B cell (primary cell): Measurements from ENCODE around the gene HMOX2. TPM values are rescaled to one million over a fixed set of nuclear protein-coding genes. Genes with fewer than 3 reads are reported as not detected.

Source experiments
- ATAC-seq: fragments of 200-7000 bp; cut with Tn5 transposase; one replicate; pipeline ENCODE4 v1.10.0; 2021; ENCODE audit warnings: low read depth, mild to moderate bottlenecking, moderate number of reproducible peaks, moderate library complexity
- CTCF ChIA-PET: fragments of 350-600 bp; sonication (Branson Sonifier 250); formaldehyde crosslinking; loops from one replicate; lab custom pipeline; 2021; ENCODE audit warnings: antibody characterized with exemption, inconsistent platforms; lab: Charles Lee
- POLR2A ChIA-PET: fragments of 350-600 bp; sonication (Branson Sonifier 250); formaldehyde crosslinking; loops from one replicate; lab custom pipeline; 2021; ENCODE audit warnings: antibody characterized with exemption; lab: Charles Lee
- DNase-seq: peaks from one replicate; pipeline ENCODE4 v3.0.0; 2013
- H2AFZ ChIP-seq: 2 replicates; pipeline ENCODE4 v1.6.1; 2012; ENCODE audit warnings: mild to moderate bottlenecking, low read depth, low read length; ENCODE audit not compliant: insufficient read depth, poor library complexity, severe bottlenecking
- H3K27ac ChIP-seq, 2 donors: 1 replicate in 1 of 2; 2 replicates in 1 of 2; pipeline ENCODE4 v1.5.1; 2012 to 2013; ENCODE audit warnings: low read length in 2 of 2, mild to moderate bottlenecking in 2 of 2, moderate library complexity in 1 of 2
- H3K27me3 ChIP-seq, 4 experiments: fragments of 200-600 bp in 1 of 4; sonication (generic) in 1 of 4; replicated peaks in 1 of 4; 1 replicate in 2 of 4; 2 replicates in 2 of 4; pipeline versions ENCODE4 v1.6.1 to v1.7.0; 2013 to 2016; ENCODE audit warnings: low read length in 3 of 4, mild to moderate bottlenecking in 2 of 4, mixed read lengths in 1 of 4, moderate library complexity in 1 of 4; ENCODE audit not compliant: insufficient read depth in 4 of 4, control insufficient read depth in 3 of 4; ENCODE audit errors: control extremely low read depth in 1 of 4
- H3K36me3 ChIP-seq, 2 experiments: replicated peaks in 1 of 2; 1 replicate in 1 of 2; 2 replicates in 1 of 2; pipeline versions ENCODE4 v1.6.1 to v1.7.1; 2013; ENCODE audit warnings: low read length in 1 of 2; ENCODE audit not compliant: insufficient read depth in 2 of 2, control insufficient read depth in 1 of 2; ENCODE audit errors: control extremely low read depth in 1 of 2, extremely low read depth in 1 of 2
- H3K4me1 ChIP-seq, 2 donors: fragments of 200-600 bp in 1 of 2; sonication (generic) in 1 of 2; 1 replicate in 1 of 2; 2 replicates in 1 of 2; pipeline versions ENCODE4 v1.5.1 to v1.6.1; 2013 to 2017; ENCODE audit warnings: low read length in 2 of 2; ENCODE audit not compliant: control insufficient read depth in 2 of 2, insufficient read depth in 2 of 2
- H3K4me2 ChIP-seq: replicated peaks from 2 replicates; pipeline ENCODE3; 2012; ENCODE audit warnings: mild to moderate bottlenecking, low read depth, low read length; ENCODE audit not compliant: poor library complexity, severe bottlenecking
- H3K4me3 ChIP-seq, 5 experiments: fragments of 200-600 bp in 1 of 5; sonication (generic) in 1 of 5; 1 replicate in 3 of 5; 2 replicates in 2 of 5; pipeline versions ENCODE4 v1.5.1 to v1.7.0; 2011 to 2016; ENCODE audit warnings: low read length in 4 of 5, mild to moderate bottlenecking in 4 of 5, low read depth in 2 of 5, control low read depth in 1 of 5, moderate library complexity in 1 of 5; ENCODE audit not compliant: insufficient read depth in 1 of 5; ENCODE audit errors: control extremely low read depth in 1 of 5, extremely low read depth in 1 of 5
- H3K79me2 ChIP-seq: fragments of 200-600 bp; sonication (generic); one replicate; pipeline ENCODE4 v1.6.0; 2016; ENCODE audit warnings: low read length; ENCODE audit not compliant: control insufficient read depth, insufficient read depth
- H3K9ac ChIP-seq: fragments of 200-600 bp; sonication (generic); 2 replicates; pipeline ENCODE4 v1.6.1; 2017; ENCODE audit warnings: mild to moderate bottlenecking, low read length, moderate library complexity
- H3K9me3 ChIP-seq, 3 donors: one replicate each; pipeline versions ENCODE4 v1.6.1 to v1.7.1; 2013; ENCODE audit warnings: low read length in 2 of 3; ENCODE audit not compliant: control insufficient read depth in 2 of 3, insufficient read depth in 1 of 3; ENCODE audit errors: control extremely low read depth in 1 of 3
- H4K20me1 ChIP-seq: 2 replicates; pipeline ENCODE4 v1.6.0; 2012; ENCODE audit warnings: mild to moderate bottlenecking, low read length; ENCODE audit not compliant: insufficient read depth, control insufficient read depth, poor library complexity, severe bottlenecking
- H3K27ac Mint-ChIP-seq: one replicate; pipeline ENCODE4 v1.8.0; 2021; ENCODE audit warnings: mixed read lengths
- H3K27me3 Mint-ChIP-seq: one replicate; pipeline ENCODE4 v1.8.0; 2021; ENCODE audit warnings: mixed read lengths
- H3K4me1 Mint-ChIP-seq: one replicate; pipeline ENCODE4 v1.8.0; 2021; ENCODE audit warnings: mixed read lengths
- H3K4me3 Mint-ChIP-seq: one replicate; pipeline ENCODE4 v1.8.0; 2021; ENCODE audit warnings: mixed read lengths
- H3K9me3 Mint-ChIP-seq: one replicate; pipeline ENCODE4 v1.8.0; 2022; ENCODE audit warnings: mixed read lengths; ENCODE audit not compliant: insufficient read depth
- EZH2 ChIP-seq: IDR thresholded peaks from 2 replicates; pipeline ENCODE4 v1.6.1; 2012; ENCODE audit warnings: borderline replicate concordance, low read depth, mild to moderate bottlenecking, moderate library complexity, low read length; ENCODE audit not compliant: insufficient read depth, poor library complexity, severe bottlenecking
- WGBS: methylation state at CpG from one replicate; pipeline ENCODE4 v1.1.5; 2013; ENCODE audit warnings: missing lambda C conversion rate; ENCODE audit not compliant: insufficient coverage; 5-methylcytosine and 5-hydroxymethylcytosine counted together
- intact Hi-C: fragments of 100-400 bp; cut with micrococcal nuclease; formaldehyde crosslinking; loops from one replicate; pipeline ENCODE4 v1.10.0; 2022
- polyA plus RNA-seq: library from polyadenylated mRNA; depleted of rRNA; stranded (reverse); fragments of >200 nt; gene quantifications from 2 replicates; pipeline ENCODE4 v1.2.3, GENCODE V29; 2012
- total RNA-seq, 2 donors: library from RNA; stranded (reverse); fragments of 120-200 nt in 1 of 2; gene quantifications; 1 replicate in 1 of 2; 2 replicates in 1 of 2; pipeline versions ENCODE4 v1.2.3 to v1.2.4, GENCODE V29; 2013 to 2022
- TF ChIP-seq, protein P1 (sequence below): fragments of 200-600 bp; IDR thresholded peaks from one replicate; pipeline ENCODE4 v1.8.0; 2022; ENCODE audit warnings: antibody characterized with exemption, mild to moderate bottlenecking

The HMOX2 gene
- total and polyA plus RNA-seq, 2 donors (not counting 1 experiment from before 2014, with no cell fraction given): 36.5 to 39.0 TPM

DNA sequence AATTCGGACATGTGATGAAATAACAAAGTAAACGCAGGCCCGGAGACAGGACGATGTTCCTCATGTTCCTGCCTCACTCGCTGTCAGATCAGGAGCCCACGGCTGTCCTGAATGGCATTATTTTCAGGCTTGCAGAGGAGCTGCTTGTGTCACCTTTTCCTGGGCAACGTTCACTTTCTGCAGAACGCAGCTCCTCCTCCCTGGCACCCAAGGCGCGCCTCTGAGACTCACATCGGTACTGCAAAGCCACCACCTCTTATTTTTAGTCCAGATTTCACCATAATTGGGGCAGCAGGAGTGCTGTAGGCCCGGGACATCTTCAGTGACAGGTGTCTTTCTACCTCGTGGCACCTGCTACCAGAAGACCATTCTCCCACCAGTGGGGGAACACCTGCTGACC is 71.9 kb downstream of the HMOX2 start:
- Histone ChIP-seq H3K4me1 (peaks cover 0 to 9% of the 10 kb centered on the region in 2 donors), H3K4me2 (no peak overlapping the region), H3K9ac (no peak overlapping the region), H3K4me3 (no peak overlapping the region), H4K20me1 (no peaks in the 10 kb centered on the region), H2AFZ (no peak overlapping the region), H3K27me3 (no peaks in the 10 kb centered on the region), H3K36me3 (no peaks in the 10 kb centered on the region), H3K9me3 (no peaks in the 10 kb centered on the region), H3K27ac (no peak overlapping the region), H3K79me2 (no peaks in the 10 kb centered on the region)
- ChIA-PET CTCF (interaction anchor here (0.5 to 8.2 kb wide), 36 partner anchors 9 to 536 kb away, joined by 3 to 178 read pairs (median 4); partner anchors contain the start of genes CDIP1, CORO7 and HMOX2), POLR2A (interaction anchor here (0.6 to 1.1 kb wide), 4 partner anchors 41 to 109 kb away, joined by 4 to 9 read pairs (median 6); partner anchors contain the start of gene HMOX2)
- Mint-ChIP-seq H3K27me3 (peaks cover 6% of the 10 kb centered on the region), H3K4me1 (peaks cover 3% of the 10 kb centered on the region), H3K27ac (no peak overlapping the region), H3K4me3 (no peak overlapping the region), H3K9me3 (no peaks in the 10 kb centered on the region)
- WGBS: 89% methylated on average over 13 of the region's 13 CpGs
- no peak for TF ChIP-seq EZH2
- TF ChIP-seq, protein P1, sequence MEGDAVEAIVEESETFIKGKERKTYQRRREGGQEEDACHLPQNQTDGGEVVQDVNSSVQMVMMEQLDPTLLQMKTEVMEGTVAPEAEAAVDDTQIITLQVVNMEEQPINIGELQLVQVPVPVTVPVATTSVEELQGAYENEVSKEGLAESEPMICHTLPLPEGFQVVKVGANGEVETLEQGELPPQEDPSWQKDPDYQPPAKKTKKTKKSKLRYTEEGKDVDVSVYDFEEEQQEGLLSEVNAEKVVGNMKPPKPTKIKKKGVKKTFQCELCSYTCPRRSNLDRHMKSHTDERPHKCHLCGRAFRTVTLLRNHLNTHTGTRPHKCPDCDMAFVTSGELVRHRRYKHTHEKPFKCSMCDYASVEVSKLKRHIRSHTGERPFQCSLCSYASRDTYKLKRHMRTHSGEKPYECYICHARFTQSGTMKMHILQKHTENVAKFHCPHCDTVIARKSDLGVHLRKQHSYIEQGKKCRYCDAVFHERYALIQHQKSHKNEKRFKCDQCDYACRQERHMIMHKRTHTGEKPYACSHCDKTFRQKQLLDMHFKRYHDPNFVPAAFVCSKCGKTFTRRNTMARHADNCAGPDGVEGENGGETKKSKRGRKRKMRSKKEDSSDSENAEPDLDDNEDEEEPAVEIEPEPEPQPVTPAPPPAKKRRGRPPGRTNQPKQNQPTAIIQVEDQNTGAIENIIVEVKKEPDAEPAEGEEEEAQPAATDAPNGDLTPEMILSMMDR: no peak
- ATAC-seq (no peak), DNase-seq (no peak)
- intact Hi-C loops: loop anchor here (1.0 to 2.0 kb wide), 5 partner anchors 10 to 189 kb away; partner anchors contain the start of genes CDIP1, HMOX2 and MGRN1

- peak overlapping the region; percentile 53 for H3K27ac Mint-ChIP-seq
- TF ChIP-seq, protein P1: no peak
- TF ChIP-seq EZH2: no peak
- Histone ChIP-seq H3K4me1 (peaks cover 0 to 9% of the 10 kb centered on the region in 2 donors), H3K27me3 (no peaks in the 10 kb centered on the region), H2AFZ (no peak overlapping the region), H3K27ac (no peak overlapping the region), H3K4me3 (no peak overlapping the region), H4K20me1 (no peaks in the 10 kb centered on the region), H3K9me3 (no peaks in the 10 kb centered on the region), H3K79me2 (no peaks in the 10 kb centered on the region), H3K36me3 (no peaks in the 10 kb centered on the region), H3K9ac (no peak overlapping the region), H3K4me2 (no peak overlapping the region)
- intact Hi-C loops: no loop called here
- CTCF ChIA-PET: interaction anchor here (0.8 to 8.2 kb wide), 6 partner anchors 12 to 199 kb away, joined by 3 to 178 read pairs (median 4); partner anchors contain the start of gene CDIP1
- H3K9me3 Mint-ChIP-seq: no peaks in the 10 kb centered on the region
- POLR2A ChIA-PET: no interaction called here
- 90% methylated on average over 3 of the region's 4 CpGs for WGBS
- ATAC-seq (no peak), DNase-seq (no peak)
- H3K4me1 Mint-ChIP-seq: peaks cover 3% of the 10 kb centered on the region
- peaks cover 6% of the 10 kb centered on the region for H3K27me3 Mint-ChIP-seq
- no peak overlapping the region for H3K4me3 Mint-ChIP-seq
Measured at GRCh38 chr16:4550591-4550990, 74.4 kb downstream of the HMOX2 start.
